CD4-positive, alpha-beta T cell treated with Interferon gamma for 1 hour (primary cell): Measurements from ENCODE around the gene PTCH2.
"Not testable (repeated sequence)": the region's sequence is repeated elsewhere in the genome, so short reads cannot be mapped to it uniquely, and the experiment has no call there.

ENCODE experiments used
- DNase-seq: peaks from one replicate; pipeline ENCODE4 v3.0.0-alpha.2; 2020

The PTCH2 gene

DNA sequence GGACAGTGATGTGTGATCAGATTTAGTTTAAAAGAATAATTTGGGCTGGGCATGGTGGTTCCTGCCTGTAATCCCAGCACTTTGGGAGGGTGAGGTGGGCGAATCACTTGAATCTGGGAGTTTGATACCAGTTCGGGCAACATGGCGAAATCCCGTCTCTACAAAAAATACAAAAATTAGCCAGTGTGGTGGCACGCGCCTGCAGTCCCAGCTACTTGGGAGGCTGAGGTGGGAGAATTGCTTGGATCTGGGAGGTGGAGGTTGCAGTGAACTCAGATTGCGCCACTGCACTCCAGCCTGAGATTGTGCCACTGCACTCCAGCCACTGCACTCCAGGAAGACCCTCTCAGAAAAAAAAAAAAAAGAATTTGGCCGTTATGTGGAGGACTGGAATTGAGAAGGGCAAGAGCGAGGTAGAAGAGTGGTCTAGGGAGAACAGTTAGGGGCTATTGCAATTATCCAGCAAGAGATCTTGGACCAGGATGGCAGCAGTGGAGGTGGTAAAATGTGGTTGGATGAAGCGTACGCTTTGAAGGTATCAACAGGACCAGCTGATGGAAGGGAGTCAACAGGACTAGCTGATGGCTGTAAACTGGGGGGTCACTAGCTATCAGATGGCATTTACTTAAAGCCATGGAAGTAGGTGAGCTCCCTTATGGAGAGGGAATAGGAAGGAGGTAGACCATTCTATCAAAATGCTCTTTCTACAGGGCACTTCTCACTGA is 25.1 kb downstream of the PTCH2 start:
- DNase-seq, result no peak

DNA sequence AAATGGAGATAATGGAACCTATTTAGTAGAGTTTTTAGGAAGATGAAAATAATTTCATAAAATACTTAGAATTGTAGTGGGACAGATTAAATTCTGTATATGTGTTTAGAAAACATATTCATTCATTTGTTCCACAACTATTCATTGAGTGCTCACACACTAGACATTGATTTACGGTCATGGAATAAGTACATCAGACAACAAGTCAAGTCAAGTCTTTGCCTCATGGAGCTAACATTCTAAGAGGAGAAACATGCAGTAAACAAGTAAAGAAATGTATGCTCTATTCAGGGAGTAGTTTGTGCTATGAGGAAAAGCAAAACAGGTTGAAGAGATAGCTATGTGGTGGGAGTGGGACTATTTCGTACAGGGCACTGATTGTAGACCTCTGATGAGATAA is 25.7 kb downstream of the PTCH2 start:
- no peak for DNase-seq

DNA sequence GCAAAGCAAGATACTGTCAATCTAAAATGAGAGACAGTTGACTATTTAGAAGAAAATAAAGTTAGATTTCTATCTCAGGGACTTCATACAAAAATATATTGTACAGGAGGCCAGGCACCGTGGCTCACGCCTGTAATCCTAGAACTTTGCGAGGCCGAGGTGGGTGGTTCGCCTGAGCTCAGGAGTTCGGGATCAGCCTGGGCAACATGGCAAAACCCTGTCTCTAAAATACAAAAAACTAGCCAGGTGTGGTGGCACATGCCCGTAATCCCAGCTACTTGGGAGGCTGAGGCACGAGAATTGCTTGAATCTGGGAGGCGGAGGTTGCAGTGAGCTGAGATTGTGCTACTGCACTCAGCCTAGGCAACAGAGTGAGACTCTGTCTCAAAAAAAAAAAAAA is 27.1 kb downstream of the PTCH2 start:
- not testable (repeated sequence) for DNase-seq

DNA sequence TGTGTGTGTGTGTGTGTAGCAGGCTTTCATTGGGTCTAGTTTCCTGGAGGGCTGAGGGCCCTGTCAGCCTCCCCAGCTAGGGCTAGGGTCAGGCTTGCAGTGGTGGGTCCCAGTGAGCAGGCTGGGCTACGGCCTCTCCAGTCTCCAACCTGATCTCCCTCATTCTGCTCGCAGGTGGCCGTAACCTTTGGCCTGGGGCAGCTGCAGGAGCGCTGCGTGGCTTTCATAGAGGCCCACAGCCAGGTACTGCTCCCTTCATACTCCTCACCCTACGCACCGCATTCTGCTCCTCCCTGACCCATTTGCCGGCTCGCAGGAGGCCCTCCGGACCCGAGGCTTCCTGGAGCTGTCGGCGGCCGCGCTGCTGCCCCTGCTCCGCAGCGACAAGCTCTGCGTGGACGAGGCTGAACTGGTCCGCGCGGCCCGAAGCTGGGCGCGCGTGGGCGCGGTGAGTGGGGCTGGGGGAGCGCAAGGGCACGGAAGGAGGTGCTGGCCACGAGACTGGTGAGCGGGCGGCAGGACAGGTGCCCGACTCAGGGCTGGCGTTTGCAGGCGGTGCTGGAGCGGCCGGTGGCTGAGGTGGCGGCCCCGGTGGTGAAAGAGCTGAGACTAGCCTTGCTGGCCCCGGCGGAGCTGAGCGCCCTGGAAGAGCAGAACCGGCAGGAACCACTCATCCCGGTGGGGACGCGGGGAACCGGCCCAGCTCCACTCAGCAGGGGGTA is 30.1 kb downstream of the PTCH2 start:
- DNase-seq, result no peak

DNA sequence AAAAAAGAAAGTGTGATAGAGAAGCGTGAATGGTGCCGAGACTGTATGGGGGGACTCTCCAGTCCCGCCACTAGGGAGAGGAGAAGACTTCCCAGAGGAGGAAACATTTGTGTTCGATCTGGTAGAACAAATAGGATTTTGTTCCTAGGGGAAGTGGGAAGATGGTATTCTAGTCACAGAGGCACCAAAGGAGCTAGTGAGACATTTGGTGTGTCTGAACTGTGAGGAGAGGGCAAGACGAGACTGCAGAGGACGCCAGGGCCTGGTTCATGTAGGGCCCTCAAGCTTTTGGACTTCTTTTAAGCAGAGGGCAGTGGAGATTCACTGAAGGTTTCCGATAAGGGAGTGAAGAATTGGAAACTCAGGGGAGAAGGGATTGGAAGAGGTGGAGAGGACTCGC is 31.8 kb downstream of the PTCH2 start:
- no peak for DNase-seq

DNA sequence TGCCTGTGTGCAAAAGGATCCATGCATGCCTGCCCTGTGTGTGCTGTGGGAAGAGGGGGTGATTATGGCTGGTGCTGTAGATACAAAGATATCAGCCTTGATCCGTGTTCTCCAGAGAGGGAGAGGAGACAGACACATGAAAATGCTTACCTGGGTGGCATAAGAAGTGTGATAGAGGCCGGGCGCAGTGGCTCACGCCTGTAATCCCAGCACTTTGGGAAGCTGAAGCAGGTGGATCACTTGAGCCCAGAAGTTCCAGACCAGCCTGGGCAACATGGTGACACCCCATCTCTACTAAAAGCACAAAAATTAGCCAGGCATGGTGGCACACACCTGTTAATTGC is 32.3 kb downstream of the PTCH2 start:
- DNase-seq, result not testable (repeated sequence)

DNA sequence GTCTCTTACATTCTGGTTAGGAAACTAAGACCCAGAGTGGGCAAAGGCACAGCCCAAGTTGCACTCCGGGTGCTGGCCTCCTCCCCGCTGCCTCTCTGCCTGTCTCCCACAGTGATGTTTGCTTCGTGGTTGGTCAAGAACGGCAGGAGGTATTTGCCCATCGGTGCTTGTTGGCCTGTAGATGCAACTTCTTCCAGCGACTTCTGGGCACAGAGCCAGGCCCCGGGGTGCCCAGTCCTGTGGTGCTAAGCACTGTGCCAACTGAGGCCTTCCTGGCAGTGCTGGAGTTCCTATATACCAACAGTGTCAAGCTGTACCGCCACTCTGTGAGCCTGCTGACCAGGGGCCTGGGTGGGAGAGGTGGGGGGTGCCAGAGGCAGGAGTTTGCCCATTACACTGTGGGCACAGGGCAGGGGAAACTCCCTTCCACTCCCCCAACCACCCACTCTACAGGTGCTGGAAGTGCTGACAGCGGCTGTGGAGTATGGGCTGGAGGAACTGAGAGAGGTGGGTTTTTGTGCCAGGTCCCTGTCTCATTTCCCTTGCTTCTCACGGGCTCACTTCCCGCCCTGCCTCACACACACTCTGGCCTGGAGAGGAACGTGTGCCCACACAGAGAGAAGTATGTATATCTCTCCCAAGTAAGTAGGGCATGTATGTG is 32.8 kb downstream of the PTCH2 start:
- DNase-seq, result peak; percentile 52

DNA sequence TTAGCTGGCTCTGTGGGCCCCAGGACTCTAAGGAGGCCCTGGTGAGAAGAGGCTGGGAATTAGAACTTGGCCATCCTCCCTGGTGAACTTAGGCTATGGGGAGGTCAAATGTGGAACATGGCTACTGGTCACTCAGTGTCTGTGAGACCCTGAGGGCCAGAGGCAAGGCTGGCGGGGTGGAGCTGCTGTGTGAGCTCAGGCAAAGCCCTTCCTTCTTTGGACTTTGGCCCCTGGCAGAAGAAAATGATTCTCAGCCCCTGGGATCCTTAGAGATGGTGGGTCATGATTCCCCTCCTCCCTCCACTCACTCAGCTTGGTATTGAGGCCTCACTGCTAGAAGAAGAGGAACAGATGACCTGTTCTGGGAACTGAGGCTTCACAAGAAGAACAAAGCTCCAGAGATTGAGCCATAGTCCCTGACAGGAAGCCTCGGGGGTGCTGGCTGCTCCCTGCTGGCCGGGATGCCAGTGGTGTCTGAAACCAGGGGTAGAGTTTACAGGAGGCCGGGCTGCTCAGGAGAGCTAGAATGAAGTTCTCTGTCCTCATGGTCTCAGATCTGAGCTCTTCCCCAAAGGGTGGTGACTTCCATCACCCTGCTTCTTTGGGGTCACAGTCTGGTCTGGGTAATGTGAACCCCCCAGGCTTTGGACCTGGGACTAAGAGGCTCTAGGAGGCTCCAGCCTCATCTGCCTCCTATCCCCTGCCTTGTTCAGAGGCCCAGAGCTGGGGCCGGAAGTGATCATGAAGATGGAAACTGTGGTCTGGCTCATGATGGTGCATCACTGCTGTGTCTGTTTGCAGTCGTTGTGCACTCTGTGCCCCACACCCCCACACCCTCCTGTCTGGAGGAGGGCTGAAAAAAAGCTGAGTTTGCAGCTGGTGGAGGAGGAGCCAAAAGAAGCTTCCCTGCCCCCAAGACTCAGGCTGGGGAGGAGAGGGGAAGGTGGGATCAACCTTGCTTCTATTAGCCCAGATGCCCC is 33.8 kb downstream of the PTCH2 start:
- peak; percentile 91 for DNase-seq

DNA sequence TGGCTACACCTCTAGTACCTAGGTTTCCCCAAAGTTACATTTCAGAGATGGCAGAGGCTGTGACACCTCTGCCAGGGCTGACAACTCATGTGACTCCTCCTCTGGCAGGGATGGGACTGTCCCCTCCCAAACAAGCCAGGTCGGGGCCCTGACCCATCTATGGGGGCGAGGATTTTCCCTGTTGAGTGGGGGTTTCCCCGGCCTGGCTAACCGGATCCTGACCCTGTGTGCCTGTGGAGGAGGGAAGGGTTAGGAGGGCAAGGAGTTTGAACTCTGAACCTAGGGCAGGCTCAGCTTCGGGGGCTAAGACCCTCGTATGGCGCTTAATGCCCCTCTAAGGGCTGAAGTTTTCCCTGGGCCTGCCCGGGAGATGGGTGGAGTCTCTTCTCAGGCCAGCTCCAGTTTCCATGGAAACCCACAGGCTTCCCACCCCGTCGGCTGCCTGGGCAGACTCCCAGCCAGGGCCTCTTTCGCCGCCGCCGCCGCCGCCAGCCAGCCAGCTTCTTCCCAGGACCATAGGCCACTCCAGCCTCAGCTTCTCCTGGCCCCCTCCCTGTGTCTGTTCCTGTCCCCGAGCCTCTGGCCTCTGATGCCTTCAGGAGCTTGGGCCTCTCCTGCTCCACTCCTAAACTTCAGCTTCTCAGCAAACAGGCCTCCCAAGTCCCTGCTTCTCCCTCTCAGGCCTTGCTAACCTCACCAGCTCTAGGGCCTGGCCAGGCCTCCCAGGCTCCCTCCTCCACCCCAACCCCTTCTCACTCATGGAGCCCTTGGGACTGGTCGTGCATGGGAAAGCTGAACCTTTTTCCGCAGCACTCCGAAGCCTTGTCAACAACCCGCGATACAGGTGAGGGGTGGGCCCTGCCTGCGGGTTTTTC is 34.8 kb downstream of the PTCH2 start, which contains the start of gene BTBD19:
Gene BTBD19 (plus strand): TSS at position 461 of the 875 bp plus-strand sequence. CDS start 298 bp downstream, at position 759.
- DNase-seq, result no peak

DNA sequence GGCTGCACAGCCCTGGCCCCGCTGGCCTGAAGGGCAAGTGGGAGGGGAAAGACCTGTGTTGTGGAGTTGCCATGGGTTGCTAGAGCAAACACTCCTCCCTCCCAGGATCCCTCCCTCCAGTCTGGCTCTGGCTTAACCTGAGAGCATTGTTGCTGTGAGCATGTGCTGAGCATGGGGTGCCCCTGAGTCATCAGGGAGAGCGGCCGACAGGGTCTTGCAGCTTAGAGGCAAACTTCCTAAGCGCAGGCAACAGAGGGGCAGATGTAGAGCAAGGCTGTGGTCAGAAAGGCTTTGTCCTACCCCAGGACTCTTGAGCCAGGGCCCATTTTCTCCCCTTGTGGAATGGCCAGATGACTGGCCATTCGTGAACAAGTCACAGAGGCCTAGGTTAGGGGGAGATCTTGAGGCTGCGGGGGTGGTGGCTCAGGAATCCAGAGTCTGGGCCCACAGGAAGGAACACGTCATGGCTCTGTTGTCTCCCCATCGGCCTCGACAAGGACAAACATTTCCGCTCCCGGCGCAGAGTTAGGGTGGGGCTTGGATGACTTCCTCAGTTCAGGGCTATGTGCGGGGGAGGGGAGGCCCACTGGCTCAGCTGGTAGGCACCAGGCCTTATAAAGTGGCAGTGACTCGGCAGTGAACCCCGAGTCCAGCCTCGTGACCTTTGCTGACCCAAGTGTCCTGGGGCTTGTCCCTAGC is 35.5 kb downstream of the PTCH2 start:
- DNase-seq, result peak; percentile 96

DNA sequence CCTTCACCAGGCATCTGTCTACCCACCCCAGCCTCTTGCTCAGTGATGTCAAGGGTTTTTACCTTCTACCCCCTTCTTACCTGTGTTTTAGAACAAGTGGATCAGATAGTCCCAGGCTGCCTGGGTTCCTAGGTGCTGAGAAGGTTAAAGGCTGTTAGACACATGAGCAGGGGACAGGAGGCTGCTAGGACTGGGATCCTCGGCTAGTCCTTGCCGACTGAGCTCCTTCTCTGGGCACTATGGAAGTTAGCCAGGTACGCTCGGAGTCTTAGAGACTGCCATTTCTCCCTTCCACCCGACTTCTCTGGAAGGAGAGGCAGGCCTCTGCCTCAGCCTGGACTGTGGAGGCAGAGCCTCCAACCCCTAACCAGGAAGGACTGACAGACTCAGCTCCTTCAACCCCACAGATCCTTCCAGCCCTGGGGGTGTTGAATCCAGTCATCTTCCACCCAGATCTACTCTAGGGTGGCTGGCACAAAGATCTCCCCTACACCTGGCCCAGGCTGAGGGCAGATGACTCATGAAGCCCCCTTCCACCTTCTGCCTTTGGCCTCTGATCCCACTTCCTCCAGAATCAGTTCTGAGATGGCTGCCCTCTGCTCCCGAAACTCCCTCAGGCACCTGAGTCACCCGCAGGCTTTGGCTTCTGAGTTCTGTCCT is 36.2 kb downstream of the PTCH2 start, which contains the start of gene DYNLT4:
Gene DYNLT4 (minus strand): TSS at position 648 of the 660 bp plus-strand sequence. CDS start 683 bp downstream, outside the sequence.
- peak; percentile 1 for DNase-seq

DNA sequence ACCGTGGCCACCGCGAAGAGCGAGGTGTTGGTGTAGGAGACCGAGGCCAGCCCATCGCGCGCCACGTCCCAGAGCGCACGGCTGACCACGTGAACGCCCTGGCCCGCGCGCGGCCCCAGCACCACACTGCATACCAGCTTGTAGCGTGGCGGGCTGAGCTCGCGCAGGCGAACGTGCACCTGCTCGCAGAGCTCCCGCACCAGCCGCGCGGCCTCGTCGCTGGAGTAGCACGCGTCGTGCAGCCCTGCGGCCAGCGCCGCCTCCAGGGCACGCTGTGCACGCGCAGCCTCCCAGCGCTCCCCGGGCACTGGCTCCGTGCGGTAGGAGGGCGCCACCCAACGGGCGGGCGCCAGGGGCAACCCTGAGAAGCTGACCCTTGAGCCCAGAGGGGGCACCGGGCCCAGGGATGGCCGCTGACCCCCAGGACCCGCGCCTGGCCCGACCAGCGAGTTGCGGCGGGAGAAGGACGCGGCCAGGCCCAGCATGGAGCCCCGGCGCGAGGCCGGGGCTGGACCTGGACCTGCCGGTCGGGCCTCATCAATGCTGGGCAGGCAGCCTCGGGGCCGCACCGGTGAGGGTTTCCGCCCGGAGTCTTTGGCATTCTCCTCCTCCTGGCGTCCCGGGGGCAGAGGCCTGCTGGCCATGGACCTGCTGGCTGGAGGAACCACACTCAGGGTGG is 36.9 kb downstream of the PTCH2 start:
- DNase-seq, result peak; percentile 6

DNA sequence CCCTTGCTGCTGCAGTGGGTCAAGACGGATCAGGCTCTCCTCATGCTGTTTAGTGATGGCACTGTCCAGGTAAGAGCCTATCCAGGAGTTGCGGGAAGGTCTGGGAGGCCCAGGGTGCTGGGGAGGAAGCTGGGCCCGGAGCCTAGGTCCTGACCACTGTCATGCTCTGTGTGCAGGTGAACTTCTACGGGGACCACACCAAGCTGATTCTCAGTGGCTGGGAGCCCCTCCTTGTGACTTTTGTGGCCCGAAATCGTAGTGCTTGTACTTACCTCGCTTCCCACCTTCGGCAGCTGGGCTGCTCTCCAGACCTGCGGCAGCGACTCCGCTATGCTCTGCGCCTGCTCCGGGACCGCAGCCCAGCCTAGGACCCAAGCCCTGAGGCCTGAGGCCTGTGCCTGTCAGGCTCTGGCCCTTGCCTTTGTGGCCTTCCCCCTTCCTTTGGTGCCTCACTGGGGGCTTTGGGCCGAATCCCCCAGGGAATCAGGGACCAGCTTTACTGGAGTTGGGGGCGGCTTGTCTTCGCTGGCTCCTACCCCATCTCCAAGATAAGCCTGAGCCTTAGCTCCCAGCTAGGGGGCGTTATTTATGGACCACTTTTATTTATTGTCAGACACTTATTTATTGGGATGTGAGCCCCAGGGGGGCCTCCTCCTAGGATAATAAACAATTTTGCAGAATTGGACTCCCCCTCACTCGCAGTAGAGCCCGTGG is 37.6 kb downstream of the PTCH2 start:
- peak; percentile 1 for DNase-seq

DNA sequence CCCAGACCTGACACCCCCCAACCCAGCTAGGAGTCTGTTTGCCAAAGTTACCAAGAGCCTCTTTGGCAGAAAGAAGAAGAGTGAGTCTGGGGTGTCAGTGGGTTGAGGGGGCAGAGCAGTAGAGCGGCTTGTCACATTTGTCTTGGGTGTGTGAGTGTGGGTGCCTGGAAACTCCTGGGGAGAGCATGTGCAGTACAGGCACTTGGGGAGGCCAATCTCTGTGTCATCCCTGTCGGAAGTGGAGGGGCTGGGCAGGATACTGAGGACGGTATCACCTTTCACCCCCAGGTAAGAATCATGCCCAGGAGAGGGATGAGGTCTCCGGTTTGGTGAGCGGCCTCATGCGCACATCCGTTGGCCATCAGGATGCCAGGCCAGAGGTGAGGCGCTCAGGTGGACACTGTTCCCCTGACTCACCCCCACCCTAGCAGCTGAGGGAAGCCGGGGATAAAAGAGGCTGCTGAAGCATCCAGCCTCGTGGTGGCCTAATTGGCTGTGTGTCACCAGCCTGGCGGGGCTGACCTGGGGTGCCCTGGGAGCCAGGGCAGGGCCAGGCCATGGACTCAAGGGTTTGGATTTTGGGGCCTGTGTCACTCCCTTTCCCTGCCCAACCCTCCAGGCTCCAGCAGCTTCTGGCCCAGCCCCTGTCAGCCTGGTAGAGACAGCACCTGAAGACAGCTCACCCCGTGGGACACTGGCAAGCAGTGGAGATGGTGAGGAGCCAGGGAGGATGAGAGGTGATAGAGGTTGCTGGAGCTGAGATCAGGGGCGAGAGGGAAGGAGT is 39.5 kb downstream of the PTCH2 start:
- no peak for DNase-seq

DNA sequence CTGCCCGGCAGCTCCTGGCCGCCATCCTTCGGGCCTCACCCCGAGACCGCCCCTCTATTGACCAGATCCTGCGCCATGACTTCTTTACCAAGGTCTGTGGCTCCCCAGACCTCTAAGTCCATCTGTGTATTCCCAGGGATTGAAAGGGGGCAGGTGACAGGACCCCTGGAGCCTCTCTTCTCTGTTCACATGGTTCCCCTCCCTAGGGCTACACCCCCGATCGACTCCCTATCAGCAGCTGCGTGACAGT is 40.1 kb downstream of the PTCH2 start:
- DNase-seq, result no peak

DNA sequence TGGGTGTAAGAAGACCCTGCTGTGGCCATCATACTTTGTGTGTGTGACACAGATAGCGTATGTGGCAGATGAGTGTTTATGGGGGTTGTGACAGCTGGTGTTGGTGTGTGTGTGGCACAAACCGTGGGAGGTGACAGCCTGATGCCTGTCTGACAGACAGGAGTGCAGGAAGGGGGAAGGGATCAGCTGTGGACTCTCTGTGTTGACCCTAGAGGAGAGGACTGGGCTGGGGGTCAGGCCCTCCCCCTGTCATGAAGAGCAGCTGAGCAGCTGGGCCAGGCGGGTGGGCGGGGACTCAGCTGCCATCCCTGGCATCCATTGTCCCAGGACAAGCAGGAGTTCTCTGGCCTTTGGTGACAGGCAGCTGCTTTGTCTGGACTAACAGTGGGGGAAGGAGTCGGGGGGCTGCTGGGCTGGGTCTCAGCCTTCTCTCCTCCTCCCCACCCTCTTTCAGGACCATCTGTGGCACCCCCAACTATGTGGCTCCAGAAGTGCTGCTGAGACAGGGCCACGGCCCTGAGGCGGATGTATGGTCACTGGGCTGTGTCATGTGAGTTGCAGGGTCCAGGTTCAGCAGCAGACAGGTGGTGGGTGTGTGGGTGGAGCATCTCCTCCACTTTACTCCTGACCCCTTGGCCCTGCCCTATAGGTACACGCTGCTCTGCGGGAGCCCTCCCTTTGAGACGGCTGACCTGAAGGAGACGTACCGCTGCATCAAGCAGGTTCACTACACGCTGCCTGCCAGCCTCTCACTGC is 40.6 kb downstream of the PTCH2 start:
- no peak for DNase-seq

DNA sequence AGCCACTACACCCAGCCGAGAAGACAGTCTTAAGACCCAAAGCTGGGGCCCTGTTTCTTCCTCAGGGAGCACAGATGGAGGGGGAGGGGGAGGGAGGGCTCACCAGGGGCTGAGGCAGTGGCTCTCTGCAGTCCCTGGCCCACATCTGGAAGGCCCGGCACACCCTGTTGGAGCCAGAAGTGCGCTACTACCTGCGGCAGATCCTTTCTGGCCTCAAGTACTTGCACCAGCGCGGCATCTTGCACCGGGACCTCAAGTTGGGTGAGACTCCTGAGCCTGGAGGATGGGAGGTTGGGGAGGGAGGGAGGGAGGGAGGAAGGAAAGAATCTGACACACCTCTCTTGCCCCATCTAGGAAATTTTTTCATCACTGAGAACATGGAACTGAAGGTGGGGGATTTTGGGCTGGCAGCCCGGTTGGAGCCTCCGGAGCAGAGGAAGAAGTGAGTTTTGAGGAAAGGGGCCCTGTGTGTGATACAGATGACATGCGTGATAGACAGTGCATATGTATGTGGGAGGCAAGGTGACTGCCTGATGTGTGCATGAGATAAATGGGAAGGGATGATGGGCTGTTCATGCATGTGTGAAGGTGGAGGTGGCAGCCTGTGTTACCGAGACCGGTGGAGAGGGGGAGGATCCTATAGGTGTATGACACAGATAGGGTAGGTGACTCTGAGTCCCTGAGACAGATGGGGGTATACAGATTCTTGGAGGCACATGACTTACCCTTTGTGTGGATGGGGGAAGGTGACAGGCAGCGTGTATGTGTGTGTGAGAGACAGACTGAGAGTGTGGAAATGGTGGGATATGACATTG is 41.4 kb downstream of the PTCH2 start:
- no peak for DNase-seq
